Natural killer cell (primary cell): ENCODE results near the gene ZNF580. TPM values are rescaled to one million over a fixed set of nuclear protein-coding genes. Genes with fewer than 3 reads are reported as not detected.

Source experiments
- ATAC-seq, 3 donors: fragments of 150-1000 bp in 2 of 3; fragments of 200-7000 bp in 1 of 3; cut with Tn5 transposase; 1 replicate in 1 of 3; 2 replicates in 2 of 3; pipeline ENCODE4 v1.10.0; 2021; ENCODE audit warnings: mild to moderate bottlenecking in 2 of 3, moderate library complexity in 2 of 3
- DNase-seq, 2 donors: peaks; one replicate each; pipeline versions ENCODE4 v3.0.0 to v3.0.0-alpha.2; 2013 to 2021; ENCODE audit warnings: mixed read lengths in 1 of 2
- H3K27ac ChIP-seq: one replicate; pipeline ENCODE4 v1.5.1; 2013; ENCODE audit warnings: mild to moderate bottlenecking, low read length
- H3K27me3 ChIP-seq: one replicate; pipeline ENCODE4 v1.6.1; 2013; ENCODE audit warnings: low read length; ENCODE audit not compliant: control insufficient read depth, insufficient read depth
- H3K36me3 ChIP-seq: one replicate; pipeline ENCODE4 v1.6.1; 2013; ENCODE audit warnings: low read length; ENCODE audit not compliant: control insufficient read depth, insufficient read depth
- H3K4me1 ChIP-seq: one replicate; pipeline ENCODE4 v1.6.1; 2013; ENCODE audit warnings: low read length; ENCODE audit not compliant: control insufficient read depth, insufficient read depth
- H3K4me3 ChIP-seq: one replicate; pipeline ENCODE4 v1.5.1; 2013; ENCODE audit warnings: low read length
- H3K9me3 ChIP-seq: one replicate; pipeline ENCODE4 v1.6.1; 2013; ENCODE audit warnings: low read length; ENCODE audit not compliant: control insufficient read depth, insufficient read depth
- H3K27ac Mint-ChIP-seq, 2 donors: one replicate each; pipeline ENCODE4 v1.8.0; 2022; ENCODE audit warnings: mild to moderate bottlenecking in 2 of 2, mixed read lengths in 2 of 2, moderate library complexity in 1 of 2
- H3K27me3 Mint-ChIP-seq, 2 donors: one replicate each; pipeline ENCODE4 v1.8.0; 2022; ENCODE audit warnings: low read depth in 2 of 2, mixed read lengths in 2 of 2
- H3K36me3 Mint-ChIP-seq: one replicate; pipeline ENCODE4 v1.8.0; 2022; ENCODE audit warnings: mixed read lengths
- H3K4me1 Mint-ChIP-seq, 2 donors: one replicate each; pipeline ENCODE4 v1.8.0; 2022; ENCODE audit warnings: mixed read lengths in 2 of 2
- H3K4me3 Mint-ChIP-seq: one replicate; pipeline ENCODE4 v1.8.0; 2022; ENCODE audit warnings: mild to moderate bottlenecking, moderate library complexity, mixed read lengths
- H3K9me3 Mint-ChIP-seq, 2 donors: one replicate each; pipeline ENCODE4 v1.8.0; 2022; ENCODE audit warnings: mixed read lengths in 2 of 2
- WGBS: methylation state at CpG from one replicate; pipeline ENCODE4 v1.1.7; 2013; ENCODE audit warnings: missing lambda C conversion rate; ENCODE audit not compliant: insufficient coverage; 5-methylcytosine and 5-hydroxymethylcytosine counted together
- intact Hi-C: fragments of 100-400 bp; cut with micrococcal nuclease; formaldehyde crosslinking; loops from one replicate; pipeline ENCODE4 v1.14.2; 2022
- total RNA-seq, 4 donors: library from RNA; stranded (reverse); fragments of 120-200 nt in 1 of 4; gene quantifications; one replicate each; pipeline versions ENCODE4 v1.2.3 to v1.2.4, GENCODE V29; 2013 to 2022
- TF ChIP-seq, protein P1 (sequence below): fragments of 200-600 bp; IDR thresholded peaks from one replicate; pipeline ENCODE4 v1.8.0; 2022; ENCODE audit warnings: antibody characterized with exemption

Gene ZNF580, protein sequence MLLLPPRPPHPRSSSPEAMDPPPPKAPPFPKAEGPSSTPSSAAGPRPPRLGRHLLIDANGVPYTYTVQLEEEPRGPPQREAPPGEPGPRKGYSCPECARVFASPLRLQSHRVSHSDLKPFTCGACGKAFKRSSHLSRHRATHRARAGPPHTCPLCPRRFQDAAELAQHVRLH
- 10 to 100 TPM; 38.0 to 46.0 (median 40.0) TPM for total RNA-seq
- 17.9 TPM for total RNA-seq (2013)

- Histone ChIP-seq H3K4me1 (peaks cover 70% of the 10 kb centered on the region), H3K4me3 (peak within 1 kb of the TSS; percentile 60), H3K36me3 (peaks cover 13% of the 10 kb centered on the region), H3K9me3 (no peaks in the 10 kb centered on the region), H3K27ac (peak within 1 kb of the TSS; percentile 76), H3K27me3 (no peaks in the 10 kb centered on the region)
- H3K27ac Mint-ChIP-seq, result peak within 1 kb of the TSS; percentile 76 to 96
- DNase-seq (peak; percentile 59 to 76), ATAC-seq (peak; percentile 38 to 53 (median 43))
- peak within 1 kb of the TSS; percentile 88 for H3K4me3 Mint-ChIP-seq
- H3K36me3 Mint-ChIP-seq, result no peaks in the 10 kb centered on the region
- TF ChIP-seq, protein P1, sequence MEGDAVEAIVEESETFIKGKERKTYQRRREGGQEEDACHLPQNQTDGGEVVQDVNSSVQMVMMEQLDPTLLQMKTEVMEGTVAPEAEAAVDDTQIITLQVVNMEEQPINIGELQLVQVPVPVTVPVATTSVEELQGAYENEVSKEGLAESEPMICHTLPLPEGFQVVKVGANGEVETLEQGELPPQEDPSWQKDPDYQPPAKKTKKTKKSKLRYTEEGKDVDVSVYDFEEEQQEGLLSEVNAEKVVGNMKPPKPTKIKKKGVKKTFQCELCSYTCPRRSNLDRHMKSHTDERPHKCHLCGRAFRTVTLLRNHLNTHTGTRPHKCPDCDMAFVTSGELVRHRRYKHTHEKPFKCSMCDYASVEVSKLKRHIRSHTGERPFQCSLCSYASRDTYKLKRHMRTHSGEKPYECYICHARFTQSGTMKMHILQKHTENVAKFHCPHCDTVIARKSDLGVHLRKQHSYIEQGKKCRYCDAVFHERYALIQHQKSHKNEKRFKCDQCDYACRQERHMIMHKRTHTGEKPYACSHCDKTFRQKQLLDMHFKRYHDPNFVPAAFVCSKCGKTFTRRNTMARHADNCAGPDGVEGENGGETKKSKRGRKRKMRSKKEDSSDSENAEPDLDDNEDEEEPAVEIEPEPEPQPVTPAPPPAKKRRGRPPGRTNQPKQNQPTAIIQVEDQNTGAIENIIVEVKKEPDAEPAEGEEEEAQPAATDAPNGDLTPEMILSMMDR, result no peak
- under 1% methylated on average over 89 of the region's 89 CpGs for WGBS
- intact Hi-C loops, result loop anchor here (5.0 kb wide), 1 partner anchor 34 kb away; the partner anchor contains the start of gene ZNF865
- H3K9me3 Mint-ChIP-seq, result no peaks in the 10 kb centered on the region
- peaks cover 47 to 67% of the 10 kb centered on the region in 2 donors for H3K4me1 Mint-ChIP-seq
- H3K27me3 Mint-ChIP-seq, result no peaks in the 10 kb centered on the region
Measured at GRCh38 chr19:55640577-55641425, at the start of gene ZNF580. TSS of gene ZNF580 (plus strand) at chr19:55641002. CDS start at chr19:55642509, 1,507 bp downstream.

DNA sequence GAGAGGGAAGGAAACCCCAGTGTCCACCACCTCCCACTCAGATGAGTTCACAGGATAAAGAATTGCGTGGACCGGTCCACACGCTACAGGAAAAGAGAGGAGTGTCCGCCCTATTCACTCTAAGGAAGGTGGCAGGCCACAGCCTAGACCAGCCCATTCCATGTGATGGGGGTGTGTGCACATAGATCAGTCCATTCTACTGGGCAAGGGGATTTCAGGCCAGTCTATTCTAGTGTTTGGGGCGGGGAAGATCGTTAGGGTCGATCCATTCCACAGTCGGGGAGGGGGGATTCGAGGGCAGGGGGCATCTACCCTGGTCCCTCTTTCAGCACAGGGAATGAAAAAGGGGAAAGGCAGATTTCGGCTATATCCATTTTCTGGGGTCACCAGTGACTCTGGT lies 49.2 kb upstream of the ZNF580 start:
- TF ChIP-seq, protein P1, result no peak
- Histone ChIP-seq H3K27ac (no peak overlapping the region), H3K36me3 (peaks cover 4% of the 10 kb centered on the region), H3K27me3 (no peaks in the 10 kb centered on the region), H3K9me3 (no peaks in the 10 kb centered on the region), H3K4me1 (peaks cover 18% of the 10 kb centered on the region), H3K4me3 (no peak overlapping the region)
- H3K36me3 Mint-ChIP-seq, result no peaks in the 10 kb centered on the region
- intact Hi-C loops, result no loop called here
- H3K27ac Mint-ChIP-seq, result no peak overlapping the region
- DNase-seq (no peak), ATAC-seq (no peak)
- H3K27me3 Mint-ChIP-seq, result peaks cover 0 to 17% of the 10 kb centered on the region in 2 donors
- H3K4me1 Mint-ChIP-seq, result peaks cover 5 to 10% of the 10 kb centered on the region in 2 donors
- H3K4me3 Mint-ChIP-seq, result no peak overlapping the region
- 93% methylated on average over 10 of the region's 10 CpGs for WGBS
- H3K9me3 Mint-ChIP-seq, result no peaks in the 10 kb centered on the region

DNA sequence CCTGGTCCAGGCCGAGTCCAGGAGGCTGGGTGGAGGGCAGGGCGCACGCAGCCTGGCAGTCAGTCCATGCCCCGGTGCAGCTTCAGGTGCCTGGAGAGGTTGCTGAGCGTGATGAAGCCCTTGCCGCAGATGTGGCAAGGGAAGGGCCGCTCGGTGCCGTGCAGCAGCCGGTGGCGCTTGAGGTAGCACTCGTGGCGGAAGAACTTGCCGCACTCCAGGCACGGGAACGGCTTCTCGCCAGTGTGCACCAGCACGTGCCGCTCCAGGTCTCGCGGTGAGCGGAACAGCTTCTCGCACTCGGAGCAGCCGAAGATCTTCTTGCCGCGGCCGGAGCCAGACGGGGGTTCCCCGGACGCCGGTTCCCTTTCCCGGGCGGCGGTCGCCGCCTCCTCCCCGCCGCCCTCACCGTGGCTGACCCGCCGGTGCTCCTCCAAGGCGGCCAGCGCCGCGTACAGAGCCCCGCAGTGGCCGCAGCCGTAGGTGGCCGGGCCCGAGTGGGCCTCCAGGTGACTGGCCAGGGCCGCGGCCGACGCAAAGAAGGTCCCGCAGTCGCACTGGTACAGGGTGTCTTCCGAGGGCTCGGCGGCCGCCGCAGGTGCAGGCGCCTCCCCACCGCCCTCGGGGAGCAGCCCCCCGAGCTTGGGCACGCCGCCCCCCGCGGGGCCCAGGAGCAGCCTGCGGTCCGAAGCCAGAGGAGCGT lies 48.3 kb upstream of the ZNF580 start:
- H3K4me3 Mint-ChIP-seq, result no peak overlapping the region
- Histone ChIP-seq H3K4me3 (no peak overlapping the region), H3K4me1 (peaks cover 8% of the 10 kb centered on the region), H3K27ac (no peak overlapping the region), H3K36me3 (peaks cover 5% of the 10 kb centered on the region), H3K9me3 (no peaks in the 10 kb centered on the region), H3K27me3 (no peaks in the 10 kb centered on the region)
- 97% methylated on average over 73 of the region's 73 CpGs for WGBS
- no peak overlapping the region for H3K27ac Mint-ChIP-seq
- TF ChIP-seq, protein P1, result no peak
- H3K27me3 Mint-ChIP-seq, result peaks cover 0 to 12% of the 10 kb centered on the region in 2 donors
- ATAC-seq (no peak), DNase-seq (no peak)
- H3K36me3 Mint-ChIP-seq, result no peaks in the 10 kb centered on the region
- no peaks in the 10 kb centered on the region for H3K4me1 Mint-ChIP-seq
- intact Hi-C loops, result no loop called here
- H3K9me3 Mint-ChIP-seq, result no peaks in the 10 kb centered on the region
